IgD-negative memory B cell (primary cell): ENCODE data around the gene HIPK3. TPM values are rescaled to one million over a fixed set of nuclear protein-coding genes. Genes with fewer than 3 reads are reported as not detected.
"Not testable (repeated sequence)": the region's sequence is repeated elsewhere in the genome, so short reads cannot be mapped to it uniquely, and the experiment has no call there.

ENCODE experiments used
- H3K27ac Mint-ChIP-seq, 3 donors: one replicate each; pipeline ENCODE4 v1.8.0; 2020 to 2022; ENCODE audit warnings: mild to moderate bottlenecking in 3 of 3, mixed read lengths in 3 of 3, moderate library complexity in 1 of 3
- H3K27me3 Mint-ChIP-seq: one replicate; pipeline ENCODE4 v1.8.0; 2021; ENCODE audit warnings: mixed read lengths
- H3K36me3 Mint-ChIP-seq: one replicate; pipeline ENCODE4 v1.8.0; 2020; ENCODE audit warnings: mild to moderate bottlenecking, mixed read lengths
- H3K4me1 Mint-ChIP-seq, 3 donors: one replicate each; pipeline ENCODE4 v1.8.0; 2020 to 2022; ENCODE audit warnings: mixed read lengths in 3 of 3, mild to moderate bottlenecking in 1 of 3
- H3K4me3 Mint-ChIP-seq, 4 donors: one replicate each; pipeline ENCODE4 v1.8.0; 2020 to 2022; ENCODE audit warnings: mild to moderate bottlenecking in 4 of 4, mixed read lengths in 4 of 4, moderate library complexity in 3 of 4
- H3K9me3 Mint-ChIP-seq, 3 donors: one replicate each; pipeline ENCODE4 v1.8.0; 2020 to 2021; ENCODE audit warnings: mixed read lengths in 3 of 3, mild to moderate bottlenecking in 1 of 3
- polyA plus RNA-seq: library from polyadenylated mRNA; unstranded; fragments of 300-500 nt; fragmentation: Illumina TruSeq; gene quantifications from one replicate; pipeline ENCODE4 v1.2.3, GENCODE V29; 2021

Gene HIPK3
- polyA plus RNA-seq, 1 donor from 2014 or later = 26.9 TPM

GRCh38 chr11:33269822-33270221 is 12.6 kb downstream of the HIPK3 start:
- Mint-ChIP-seq H3K27me3 (no peaks in the 10 kb centered on the region), H3K36me3 (peaks cover 1% of the 10 kb centered on the region), H3K4me3 (no peak overlapping the region), H3K9me3 (no peaks in the 10 kb centered on the region), H3K27ac (no peak overlapping the region), H3K4me1 (peaks cover 15 to 19% (median 17%) of the 10 kb centered on the region in 3 donors)

DNA sequence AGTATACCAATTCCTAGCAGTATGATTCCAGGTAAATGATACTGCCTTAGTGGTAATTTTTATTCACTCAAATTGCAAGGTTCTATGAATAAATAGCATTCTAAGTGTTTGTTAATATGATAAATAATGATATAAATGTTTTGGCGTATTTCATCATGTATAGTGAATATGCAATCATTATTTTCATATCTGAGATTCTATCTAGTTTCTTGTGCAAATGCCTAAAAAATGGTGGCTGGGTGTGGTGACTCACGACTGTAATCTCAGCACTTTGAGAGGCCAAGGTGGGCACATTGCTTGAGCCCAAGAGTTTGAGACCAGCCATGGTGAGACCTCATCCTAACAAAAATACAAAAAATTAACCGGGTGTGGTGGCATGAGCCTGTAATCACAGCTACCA is 13.9 kb downstream of the HIPK3 start:
- no peaks in the 10 kb centered on the region for H3K9me3 Mint-ChIP-seq
- no peak overlapping the region for H3K27ac Mint-ChIP-seq
- H3K27me3 Mint-ChIP-seq = no peaks in the 10 kb centered on the region
- H3K4me3 Mint-ChIP-seq = no peak overlapping the region
- peaks cover 19 to 24% (median 19%) of the 10 kb centered on the region in 3 donors for H3K4me1 Mint-ChIP-seq
- H3K36me3 Mint-ChIP-seq = peaks cover 1% of the 10 kb centered on the region

DNA sequence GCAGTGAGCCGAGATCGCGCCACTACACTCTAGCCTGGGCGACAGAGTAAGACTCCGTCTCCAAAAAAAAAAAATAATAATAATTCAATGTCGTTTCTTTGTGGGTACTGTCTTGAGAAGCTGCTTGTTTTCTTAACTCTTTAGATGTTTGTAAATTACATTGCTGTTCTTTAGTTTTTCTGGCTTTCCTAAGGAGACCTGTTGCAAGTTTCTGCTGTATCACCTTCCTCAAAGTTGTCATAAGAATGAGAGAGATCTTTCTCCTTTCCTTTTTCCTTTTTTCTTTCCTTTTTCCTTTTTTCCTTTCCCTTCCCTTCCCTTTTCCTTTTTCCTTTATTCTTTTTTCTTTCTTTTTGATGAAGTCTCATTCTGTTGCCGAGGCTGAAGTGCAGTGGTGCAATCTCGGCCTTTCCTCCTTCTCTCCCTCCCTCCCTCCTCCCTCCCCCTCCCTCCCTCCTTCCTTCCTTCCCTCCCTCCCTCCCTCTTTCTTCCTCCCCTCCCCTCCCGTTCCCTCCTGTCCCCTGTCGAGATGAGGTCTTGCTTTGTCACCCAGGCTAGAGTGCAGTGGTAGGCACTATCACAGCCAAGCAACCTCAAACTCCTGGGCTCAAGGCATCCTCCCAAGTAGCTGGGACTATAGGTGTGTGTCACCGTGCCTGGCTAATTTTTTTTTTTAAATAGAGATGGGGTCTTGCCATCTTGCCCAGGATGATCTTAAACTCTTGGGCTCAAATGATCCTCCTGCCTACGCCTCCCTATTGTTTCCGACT is 15.3 kb downstream of the HIPK3 start:
- Mint-ChIP-seq H3K27me3 (no peaks in the 10 kb centered on the region), H3K36me3 (peaks cover 3% of the 10 kb centered on the region), H3K27ac (no peak overlapping the region), H3K4me3 (peak overlapping the region in 1 of 4 donors; percentile 32), H3K4me1 (peaks cover 23 to 27% (median 25%) of the 10 kb centered on the region in 3 donors), H3K9me3 (no peaks in the 10 kb centered on the region)

DNA sequence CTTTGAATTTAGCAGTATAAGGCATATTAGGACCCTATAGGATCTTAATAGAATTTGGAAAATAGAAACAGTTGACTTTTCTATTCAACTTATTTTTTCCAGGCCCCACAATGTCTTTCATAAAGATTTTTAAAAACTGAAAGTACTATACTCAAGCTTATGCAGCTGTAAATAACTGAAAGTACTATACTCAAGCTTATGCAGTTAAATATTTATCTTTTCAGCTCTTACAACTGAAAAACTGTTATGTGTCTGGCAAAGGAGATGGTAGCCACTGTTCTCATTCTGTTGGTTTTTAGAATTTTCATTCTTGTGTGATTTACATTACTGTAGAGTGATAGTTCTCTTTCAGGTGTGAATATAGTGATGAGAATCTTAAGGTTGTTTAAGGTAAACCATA is 16.5 kb downstream of the HIPK3 start:
- Mint-ChIP-seq H3K27ac (no peak overlapping the region), H3K4me1 (peaks cover 26 to 31% (median 29%) of the 10 kb centered on the region in 3 donors)

DNA sequence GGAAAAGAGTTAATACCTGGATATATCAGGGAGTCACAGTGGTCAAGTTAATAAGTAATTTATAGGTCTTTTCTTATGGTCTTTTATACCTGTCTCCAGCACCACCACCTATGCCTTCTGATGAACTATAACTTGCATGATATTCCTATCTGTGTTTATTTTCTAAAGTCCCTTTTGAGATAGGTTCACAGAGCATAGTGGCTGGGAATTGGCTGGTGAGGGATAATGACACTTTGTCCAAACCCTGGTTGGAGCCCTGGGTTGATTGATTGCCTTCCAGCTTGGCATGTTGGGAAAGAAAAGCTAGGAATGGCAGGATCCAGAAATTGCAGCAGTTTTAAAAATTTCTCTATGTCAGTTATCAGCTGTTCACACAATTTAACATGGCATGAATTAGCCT is 23.2 kb downstream of the HIPK3 start:
- Mint-ChIP-seq H3K36me3 (peaks cover 5% of the 10 kb centered on the region), H3K4me1 (peaks cover 30 to 44% (median 42%) of the 10 kb centered on the region in 3 donors), H3K27ac (peak overlapping the region in 2 of 3 donors; percentile 11 to 12), H3K27me3 (no peaks in the 10 kb centered on the region), H3K9me3 (no peaks in the 10 kb centered on the region), H3K4me3 (no peak overlapping the region)

More for the DNA sequence above, 16.5 kb downstream of the HIPK3 start:
- no peaks in the 10 kb centered on the region for H3K9me3 Mint-ChIP-seq
- H3K27me3 Mint-ChIP-seq = no peaks in the 10 kb centered on the region
- H3K36me3 Mint-ChIP-seq = peaks cover 5% of the 10 kb centered on the region
- no peak overlapping the region for H3K4me3 Mint-ChIP-seq

DNA sequence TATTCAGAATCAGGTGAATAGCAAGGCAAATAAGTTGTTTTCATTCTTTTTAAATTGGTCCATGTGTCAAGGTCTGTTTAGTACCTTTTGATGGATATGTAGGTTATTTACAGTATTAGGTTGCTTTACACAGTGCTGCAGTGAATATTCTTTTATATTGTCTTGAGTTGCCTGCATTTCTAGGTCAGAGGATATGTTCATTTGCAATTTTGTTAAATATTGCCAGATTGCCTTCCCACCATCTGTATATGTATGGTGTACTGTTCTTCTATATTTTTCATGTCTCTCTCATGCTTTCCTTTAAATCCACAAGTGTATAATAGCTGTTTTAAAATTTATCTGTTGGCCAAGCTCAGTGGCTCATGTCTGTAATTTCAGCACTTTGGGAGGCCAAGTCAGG is 24.6 kb downstream of the HIPK3 start:
- H3K27ac Mint-ChIP-seq = peak overlapping the region in 2 of 3 donors; percentile 24 to 46
- peaks cover 26 to 39% (median 38%) of the 10 kb centered on the region in 3 donors for H3K4me1 Mint-ChIP-seq

DNA sequence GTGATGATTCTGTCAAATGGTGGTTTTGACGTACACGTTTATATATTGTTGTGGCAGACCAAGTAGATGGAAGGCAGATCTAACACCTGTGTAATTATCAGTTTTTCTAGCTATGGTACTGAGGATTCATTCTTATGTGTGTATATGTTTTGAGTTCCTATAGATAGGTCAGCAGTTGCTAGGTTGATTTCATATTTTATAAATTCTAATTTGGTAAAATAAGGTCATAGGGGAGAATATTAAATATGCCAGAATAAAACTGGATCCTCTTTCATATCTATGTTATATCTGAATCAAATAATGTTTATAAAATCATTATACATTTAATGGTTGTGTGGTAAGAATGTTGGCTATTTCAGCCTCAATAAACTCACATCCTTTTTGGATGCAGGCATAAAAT is 27.6 kb downstream of the HIPK3 start:
- Mint-ChIP-seq H3K27me3 (no peaks in the 10 kb centered on the region), H3K9me3 (no peaks in the 10 kb centered on the region), H3K36me3 (peaks cover 10% of the 10 kb centered on the region), H3K4me1 (peaks cover 21 to 34% (median 34%) of the 10 kb centered on the region in 3 donors), H3K4me3 (no peak overlapping the region), H3K27ac (no peak overlapping the region)

More for the DNA sequence above, 24.6 kb downstream of the HIPK3 start:
- H3K4me3 Mint-ChIP-seq = peak overlapping the region in 1 of 4 donors; percentile 18
- peaks cover 5% of the 10 kb centered on the region for H3K36me3 Mint-ChIP-seq
- no peaks in the 10 kb centered on the region for H3K27me3 Mint-ChIP-seq
- H3K9me3 Mint-ChIP-seq = no peaks in the 10 kb centered on the region

DNA sequence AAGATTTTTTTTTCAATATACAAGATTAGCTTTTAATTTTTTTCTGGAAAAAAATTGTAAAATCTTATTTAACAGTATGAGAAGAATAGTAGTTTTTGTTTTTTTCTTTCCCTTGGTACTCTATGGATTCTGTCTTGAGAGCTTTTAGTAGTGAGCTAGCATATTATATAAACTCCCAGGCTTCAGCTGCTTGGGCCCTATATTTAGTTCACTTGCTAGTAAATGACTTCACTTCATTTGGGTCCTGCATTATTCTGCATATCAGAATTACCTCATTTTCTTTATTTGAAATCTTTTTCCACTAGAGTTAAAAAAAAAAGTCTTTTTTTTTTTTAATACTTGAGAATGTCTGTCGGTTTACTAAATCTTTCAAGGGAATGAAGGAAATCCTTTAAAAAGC is 33.1 kb downstream of the HIPK3 start:
- Mint-ChIP-seq H3K9me3 (no peaks in the 10 kb centered on the region), H3K4me1 (peaks cover 16 to 29% (median 25%) of the 10 kb centered on the region in 3 donors), H3K27me3 (no peaks in the 10 kb centered on the region), H3K27ac (no peak overlapping the region), H3K36me3 (peaks cover 15% of the 10 kb centered on the region), H3K4me3 (no peak overlapping the region)

- peak overlapping the region in 1 of 3 donors; percentile 56 for H3K27ac Mint-ChIP-seq
- no peak overlapping the region for H3K4me3 Mint-ChIP-seq
- H3K36me3 Mint-ChIP-seq = peaks cover 18% of the 10 kb centered on the region
- no peaks in the 10 kb centered on the region for H3K27me3 Mint-ChIP-seq
- no peaks in the 10 kb centered on the region for H3K9me3 Mint-ChIP-seq
- peaks cover 21 to 34% (median 33%) of the 10 kb centered on the region in 3 donors for H3K4me1 Mint-ChIP-seq
Observed at GRCh38 chr11:33291004-33291777, 34.0 kb downstream of the HIPK3 start.

GRCh38 chr11:33292311-33292710 is 35.1 kb downstream of the HIPK3 start:
- Mint-ChIP-seq H3K27ac (peak overlapping the region in 1 of 3 donors; percentile 45), H3K27me3 (no peaks in the 10 kb centered on the region)

GRCh38 chr11:33294224-33294623 is 37.0 kb downstream of the HIPK3 start:
- H3K36me3 Mint-ChIP-seq = peaks cover 14% of the 10 kb centered on the region
- no peaks in the 10 kb centered on the region for H3K9me3 Mint-ChIP-seq
- peaks cover 25 to 36% (median 35%) of the 10 kb centered on the region in 3 donors for H3K4me1 Mint-ChIP-seq
- no peaks in the 10 kb centered on the region for H3K27me3 Mint-ChIP-seq
- no peak overlapping the region for H3K27ac Mint-ChIP-seq
- H3K4me3 Mint-ChIP-seq = no peak overlapping the region

More at GRCh38 chr11:33292311-33292710, 35.1 kb downstream of the HIPK3 start:
- peaks cover 25 to 37% (median 36%) of the 10 kb centered on the region in 3 donors for H3K4me1 Mint-ChIP-seq
- H3K36me3 Mint-ChIP-seq = peaks cover 20% of the 10 kb centered on the region
- H3K4me3 Mint-ChIP-seq = no peak overlapping the region
- no peaks in the 10 kb centered on the region for H3K9me3 Mint-ChIP-seq

- Mint-ChIP-seq H3K27me3 (no peaks in the 10 kb centered on the region), H3K27ac (no peak overlapping the region), H3K36me3 (peaks cover 13% of the 10 kb centered on the region), H3K9me3 (no peaks in the 10 kb centered on the region), H3K4me1 (peaks cover 22 to 34% (median 31%) of the 10 kb centered on the region in 3 donors), H3K4me3 (no peak overlapping the region)
Observed at GRCh38 chr11:33294797-33295196, 37.6 kb downstream of the HIPK3 start.

GRCh38 chr11:33296695-33297094 is 39.5 kb downstream of the HIPK3 start:
- Mint-ChIP-seq H3K4me3 (no peak overlapping the region), H3K4me1 (peaks cover 21 to 27% (median 25%) of the 10 kb centered on the region in 3 donors), H3K36me3 (peaks cover 13% of the 10 kb centered on the region), H3K9me3 (no peaks in the 10 kb centered on the region), H3K27me3 (no peaks in the 10 kb centered on the region), H3K27ac (no peak overlapping the region)

DNA sequence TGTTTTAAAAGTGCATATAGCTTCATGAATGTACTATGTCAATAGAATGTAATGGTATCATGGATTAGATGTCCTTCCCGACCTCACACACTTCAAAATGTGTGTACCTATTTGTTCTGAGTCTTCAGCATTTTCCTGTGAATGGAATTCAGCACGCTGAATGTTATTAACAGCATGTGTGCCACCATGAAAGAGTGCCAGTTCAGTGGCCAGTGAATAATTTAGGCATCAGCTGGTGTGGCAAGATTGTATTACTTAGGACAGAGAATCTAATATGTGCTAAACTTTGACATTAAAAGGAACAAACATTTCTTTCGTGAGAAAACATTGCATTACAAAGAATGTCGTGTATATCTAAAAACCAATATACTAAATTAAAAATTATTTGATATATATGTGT is 46.4 kb downstream of the HIPK3 start:
- Mint-ChIP-seq H3K9me3 (no peaks in the 10 kb centered on the region), H3K36me3 (peaks cover 7% of the 10 kb centered on the region), H3K4me3 (no peak overlapping the region), H3K4me1 (peaks cover 13 to 19% (median 14%) of the 10 kb centered on the region in 3 donors), H3K27ac (no peak overlapping the region), H3K27me3 (no peaks in the 10 kb centered on the region)

GRCh38 chr11:33306821-33307220 is 49.6 kb downstream of the HIPK3 start:
- H3K27me3 Mint-ChIP-seq, H3K4me3 Mint-ChIP-seq: not testable (repeated sequence)
- H3K4me1 Mint-ChIP-seq = peaks cover 17 to 26% (median 20%) of the 10 kb centered on the region in 3 donors

More at GRCh38 chr11:33306821-33307220, 49.6 kb downstream of the HIPK3 start:
- not testable (repeated sequence) for H3K27ac Mint-ChIP-seq, H3K36me3 Mint-ChIP-seq, H3K9me3 Mint-ChIP-seq
